IMR-90 (cell line): Measurements from ENCODE around the gene TNNC2. TPM values are rescaled to one million over a fixed set of nuclear protein-coding genes. Genes with fewer than 3 reads are reported as not detected.

ENCODE experiments used
- ATAC-seq: fragments of 200-7000 bp; cut with Tn5 transposase; 2 replicates; pipeline ENCODE4 v1.9.1; 2020; ENCODE audit warnings: low read depth, mild to moderate bottlenecking, moderate library complexity
- BruUV-seq: library from RNA; stranded (reverse); fragments of 400-500 nt; replicated peaks from 2 replicates; lab custom pipeline; 2021; lab: Mats Ljungman, UMichigan
- CTCF ChIA-PET: fragments of 300-600 bp; formaldehyde crosslinking; extraction: SDS; loops from one replicate; lab custom pipeline; 2021; ENCODE audit warnings: antibody characterized with exemption; lab: Yijun Ruan, JAX
- POLR2A ChIA-PET: fragments of 300-600 bp; sonication (Branson Sonifier 250); formaldehyde crosslinking; loops from one replicate; lab custom pipeline; 2022; ENCODE audit warnings: antibody characterized with exemption; ENCODE audit not compliant: unreplicated experiment; lab: Charles Lee
- DNase-seq: peaks from one replicate; pipeline ENCODE4 v3.0.0; 2013
- H2AFZ ChIP-seq: replicated peaks from 2 replicates; pipeline ENCODE3; 2013; ENCODE audit warnings: low read length, mild to moderate bottlenecking; ENCODE audit not compliant: poor library complexity
- H2AK5ac ChIP-seq: 2 replicates; pipeline ENCODE4 v1.6.1; 2013; ENCODE audit warnings: low read depth, low read length, inconsistent platforms
- H2AK9ac ChIP-seq: replicated peaks from 2 replicates; pipeline ENCODE3; 2013; ENCODE audit warnings: mild to moderate bottlenecking, low read depth, low read length, moderate library complexity; ENCODE audit not compliant: poor library complexity
- H2BK120ac ChIP-seq: 2 replicates; pipeline ENCODE4 v1.6.1; 2013; ENCODE audit warnings: low read depth, low read length, inconsistent platforms
- H2BK15ac ChIP-seq: 3 replicates; pipeline ENCODE4 v1.6.1; 2013; ENCODE audit warnings: low read depth, low read length, inconsistent platforms
- H2BK20ac ChIP-seq: 2 replicates; pipeline ENCODE4 v1.6.1; 2013; ENCODE audit warnings: low read depth, mild to moderate bottlenecking, inconsistent platforms, low read length, moderate library complexity
- H2BK5ac ChIP-seq: 2 replicates; pipeline ENCODE4 v1.6.1; 2013; ENCODE audit warnings: mild to moderate bottlenecking, low read depth, low read length, inconsistent platforms; ENCODE audit not compliant: poor library complexity, severe bottlenecking
- H3K14ac ChIP-seq: replicated peaks from 2 replicates; pipeline ENCODE4 v1.6.1; 2013; ENCODE audit warnings: low read depth, low read length, inconsistent platforms
- H3K18ac ChIP-seq: 2 replicates; pipeline ENCODE4 v1.6.1; 2013; ENCODE audit warnings: low read depth, low read length, control low read depth
- H3K23ac ChIP-seq: 2 replicates; pipeline ENCODE4 v1.6.1; 2013; ENCODE audit warnings: low read depth, low read length, inconsistent platforms
- H3K27ac ChIP-seq: 2 replicates; pipeline ENCODE4 v1.5.1; 2013; ENCODE audit warnings: mild to moderate bottlenecking, control low read depth, low read length; ENCODE audit not compliant: insufficient read depth
- H3K27me3 ChIP-seq: 2 replicates; pipeline ENCODE4 v1.6.1; 2013; ENCODE audit warnings: low read length; ENCODE audit not compliant: control insufficient read depth, insufficient read depth
- H3K36me3 ChIP-seq: 2 replicates; pipeline ENCODE4 v1.6.1; 2013; ENCODE audit warnings: low read length, mixed read lengths; ENCODE audit not compliant: control insufficient read depth, insufficient read depth
- H3K4ac ChIP-seq: 2 replicates; pipeline ENCODE4 v1.6.1; 2013; ENCODE audit warnings: low read depth, low read length, inconsistent platforms
- H3K4me1 ChIP-seq: 2 replicates; pipeline ENCODE4 v1.6.1; 2013; ENCODE audit warnings: low read length, mixed read lengths; ENCODE audit not compliant: control insufficient read depth, insufficient read depth
- H3K4me2 ChIP-seq: 2 replicates; pipeline ENCODE4 v1.6.1; 2013; ENCODE audit warnings: low read depth, mild to moderate bottlenecking, control low read depth, low read length, moderate library complexity
- H3K4me3 ChIP-seq: 2 replicates; pipeline ENCODE4 v1.5.1; 2013; ENCODE audit warnings: low read depth, mild to moderate bottlenecking, control low read depth, low read length, moderate library complexity; ENCODE audit not compliant: insufficient read depth
- H3K56ac ChIP-seq: 2 replicates; pipeline ENCODE4 v1.6.1; 2013; ENCODE audit warnings: low read length, inconsistent platforms; ENCODE audit not compliant: insufficient read depth; ENCODE audit errors: extremely low read depth
- H3K79me1 ChIP-seq, 2 experiments: 2 replicates each; pipeline ENCODE4 v1.6.1; 2013; ENCODE audit warnings: low read length in 2 of 2, inconsistent platforms in 1 of 2, low read depth in 1 of 2
- H3K9ac ChIP-seq: 2 replicates; pipeline ENCODE4 v1.6.1; 2013; ENCODE audit warnings: low read depth, low read length, control low read depth
- H3K9me1 ChIP-seq: 2 replicates; pipeline ENCODE4 v1.6.1; 2013; ENCODE audit warnings: low read length, inconsistent platforms; ENCODE audit not compliant: insufficient read depth
- H3K9me3 ChIP-seq: 2 replicates; pipeline ENCODE4 v1.6.1; 2013; ENCODE audit warnings: low read length; ENCODE audit not compliant: control insufficient read depth, insufficient read depth
- H4K20me1 ChIP-seq: 2 replicates; pipeline ENCODE4 v1.6.1; 2013; ENCODE audit warnings: low read length, inconsistent platforms; ENCODE audit not compliant: insufficient read depth
- H4K5ac ChIP-seq: 2 replicates; pipeline ENCODE4 v1.6.1; 2013; ENCODE audit warnings: mild to moderate bottlenecking, low read depth, low read length, control low read depth
- H4K8ac ChIP-seq, 2 experiments: 2 replicates each; pipeline ENCODE4 v1.6.1; 2013; ENCODE audit warnings: low read depth in 2 of 2, low read length in 2 of 2, control low read depth in 1 of 2, inconsistent platforms in 1 of 2
- H4K91ac ChIP-seq: 2 replicates; pipeline ENCODE4 v1.6.1; 2013; ENCODE audit warnings: low read depth, low read length, inconsistent platforms; ENCODE audit not compliant: insufficient read depth
- BHLHE40 ChIP-seq: fragments of 150-350 bp; IDR thresholded peaks from 2 replicates; pipeline ENCODE4 v1.6.1; 2016; ENCODE audit warnings: mild to moderate bottlenecking, low read depth, low read length
- FOS ChIP-seq: fragments of 150-350 bp; IDR thresholded peaks from 2 replicates; pipeline ENCODE4 v1.6.1; 2016; ENCODE audit warnings: low read depth, low read length
- MAZ ChIP-seq: IDR thresholded peaks from 2 replicates; pipeline ENCODE4 v1.6.1; 2012; ENCODE audit warnings: low read depth, mild to moderate bottlenecking, low read length, improper control_type of control experiment, moderate library complexity, borderline replicate concordance
- MXI1 ChIP-seq: IDR thresholded peaks from 2 replicates; pipeline ENCODE4 v1.6.1; 2012; ENCODE audit warnings: low read depth, mild to moderate bottlenecking, low read length, moderate library complexity, borderline replicate concordance
- RCOR1 ChIP-seq: IDR thresholded peaks from 2 replicates; pipeline ENCODE4 v1.6.1; 2012; ENCODE audit warnings: mild to moderate bottlenecking, low read length, improper control_type of control experiment; ENCODE audit not compliant: insufficient replicate concordance
- WGBS, 2 experiments: methylation state at CpG; one replicate each; pipeline versions ENCODE4 v1.1.5 to v1.1.7; 2013; ENCODE audit warnings: missing lambda C conversion rate in 2 of 2; ENCODE audit not compliant: insufficient read length in 1 of 2; ENCODE audit errors: extremely low coverage in 2 of 2; 5-methylcytosine and 5-hydroxymethylcytosine counted together
- dilution Hi-C: fragments of 300-500 bp; cut with HindIII; formaldehyde crosslinking; loops from one replicate; pipeline ENCODE4 v1.14.3; 2018; ENCODE audit warnings: low sequenced_read_pairs; ENCODE audit not compliant: unreplicated experiment
- in situ Hi-C: fragments of 300-500 bp; cut with MboI; formaldehyde crosslinking; loops from 3 replicates; pipeline ENCODE4 v1.14.3; 2019; ENCODE audit warnings: low sequenced_read_pairs, inconsistent platforms, mixed read lengths
- intact Hi-C: fragments of 100-400 bp; cut with micrococcal nuclease; formaldehyde crosslinking; loops from 2 replicates; pipeline ENCODE4 v1.10.0; 2022
- polyA plus RNA-seq, 3 experiments: library from polyadenylated mRNA; depleted of rRNA; stranded (reverse); fragments of >200 nt; gene quantifications; 2 replicates each; pipeline ENCODE4 v1.2.3, GENCODE V29; 2012; ENCODE audit warnings: low replicate concordance in 1 of 3
- total RNA-seq: library from RNA; depleted of rRNA; stranded (reverse); fragments of >200 nt; gene quantifications from 2 replicates; pipeline ENCODE4 v1.2.3, GENCODE V29; 2012

Gene TNNC2
- total and polyA plus RNA-seq, 2 of the 4 experiments (the other 2 are of a cell fraction): 0.46 TPM; not detected in 1

- dilution Hi-C loops: no loop called here
- in situ Hi-C loops: loop anchor here (25.0 kb wide), 3 partner anchors 744 to 1844 kb away; partner anchors contain the start of gene TTPAL
- Histone ChIP-seq H2BK5ac (peak overlapping the region; percentile 95), H3K14ac (peak overlapping the region; percentile 87), H2AFZ (no peak overlapping the region), H3K36me3 (no peaks in the 10 kb centered on the region), H3K4ac (peak overlapping the region; percentile 96), H4K5ac (peak overlapping the region; percentile 90), H3K4me3 (no peak overlapping the region), H3K56ac (peak overlapping the region; percentile 42), H2BK20ac (peak overlapping the region; percentile 95), H2AK5ac (peak overlapping the region; percentile 98; the same call in 1 of the 2 replicates), H3K9ac (peak overlapping the region; percentile 41), H2BK120ac (peak overlapping the region; percentile 92), H3K9me1 (peaks cover 31% of the 10 kb centered on the region), H3K4me1 (peaks cover 43% of the 10 kb centered on the region), H3K4me2 (peak overlapping the region; percentile 46), H2AK9ac (peak overlapping the region; percentile 62), H4K8ac (peak overlapping the region; percentile 91 to 96; a peak in 3 of 4 replicates), H4K91ac (peak overlapping the region; percentile 99), H3K79me1 (no peaks in the 10 kb centered on the region), H3K27me3 (peaks cover 4% of the 10 kb centered on the region), H3K9me3 (no peaks in the 10 kb centered on the region), H2BK15ac (peak overlapping the region; percentile 96; the same call in 2 of the 3 replicates), H4K20me1 (peaks cover 11% of the 10 kb centered on the region), H3K18ac (peak overlapping the region; percentile 96), H3K27ac (peak overlapping the region; percentile 97), H3K23ac (peak overlapping the region; percentile 93)
- ATAC-seq (peak; percentile 53), DNase-seq (peak; percentile 95)
- TF ChIP-seq FOS (peak; percentile 81), MXI1 (no peak), MAZ (peak; percentile 13; the same call in 1 of the 2 replicates), BHLHE40 (peak; percentile 59; the same call in 1 of the 2 replicates), RCOR1 (peak; percentile 84)
- intact Hi-C loops: no loop called here
- no TSS peak for BruUV-seq
- ChIA-PET POLR2A (no interaction called here), CTCF (interaction anchor here (0.6 kb wide), 1 partner anchor 82 kb away, joined by 4 read pairs; no protein-coding TSS in a partner anchor)
- WGBS, 2 experiments: no CpG with 5 or more reads among the region's 4 CpGs
Measured at GRCh38 chr20:45781391-45781931, 45.7 kb downstream of the TNNC2 start.
